ENCODE data around the gene DCUN1D3.

- TF ChIP-seq, protein P1, sequence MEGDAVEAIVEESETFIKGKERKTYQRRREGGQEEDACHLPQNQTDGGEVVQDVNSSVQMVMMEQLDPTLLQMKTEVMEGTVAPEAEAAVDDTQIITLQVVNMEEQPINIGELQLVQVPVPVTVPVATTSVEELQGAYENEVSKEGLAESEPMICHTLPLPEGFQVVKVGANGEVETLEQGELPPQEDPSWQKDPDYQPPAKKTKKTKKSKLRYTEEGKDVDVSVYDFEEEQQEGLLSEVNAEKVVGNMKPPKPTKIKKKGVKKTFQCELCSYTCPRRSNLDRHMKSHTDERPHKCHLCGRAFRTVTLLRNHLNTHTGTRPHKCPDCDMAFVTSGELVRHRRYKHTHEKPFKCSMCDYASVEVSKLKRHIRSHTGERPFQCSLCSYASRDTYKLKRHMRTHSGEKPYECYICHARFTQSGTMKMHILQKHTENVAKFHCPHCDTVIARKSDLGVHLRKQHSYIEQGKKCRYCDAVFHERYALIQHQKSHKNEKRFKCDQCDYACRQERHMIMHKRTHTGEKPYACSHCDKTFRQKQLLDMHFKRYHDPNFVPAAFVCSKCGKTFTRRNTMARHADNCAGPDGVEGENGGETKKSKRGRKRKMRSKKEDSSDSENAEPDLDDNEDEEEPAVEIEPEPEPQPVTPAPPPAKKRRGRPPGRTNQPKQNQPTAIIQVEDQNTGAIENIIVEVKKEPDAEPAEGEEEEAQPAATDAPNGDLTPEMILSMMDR (IDR thresholded peaks at IDR 0.05 in 2 of 3, conservative IDR thresholded peaks at IDR 0.05 in 1 of 3; ENCODE audit: borderline replicate concordance in 1 of 3, insufficient read depth in 1 of 3, low read depth in 2 of 3, low read length in 2 of 3) = no peak
- TF ChIP-seq POLR2AphosphoS5 (IDR thresholded peaks at IDR 0.05; ENCODE audit: low read depth, low read length) = no peak
- no peak for TF ChIP-seq ELF1 (IDR thresholded peaks at IDR 0.05; ENCODE audit: borderline replicate concordance, low read depth)
- no peak for TF ChIP-seq ATF3 (IDR thresholded peaks at IDR 0.05)
- TF ChIP-seq POLR2A (IDR thresholded peaks at IDR 0.05; ENCODE audit: borderline replicate concordance, extremely low read depth, insufficient read depth, insufficient read length) = no peak
- TF ChIP-seq REST (IDR thresholded peaks at IDR 0.05; ENCODE audit: low read depth) = no peak
- no peak for TF ChIP-seq YY1 (IDR thresholded peaks at IDR 0.05; ENCODE audit: extremely low read depth, insufficient replicate concordance, low read depth, low read length)
- TF ChIP-seq FOSL1 (IDR thresholded peaks at IDR 0.05; ENCODE audit: low read depth) = no peak
- TF ChIP-seq ZBTB33 (IDR thresholded peaks at IDR 0.05; ENCODE audit: extremely low read depth, insufficient replicate concordance, low read length) = no peak
- no peak for TF ChIP-seq CEBPB (IDR thresholded peaks at IDR 0.05; ENCODE audit: low read depth)
- TF ChIP-seq SP1 (IDR thresholded peaks at IDR 0.05; ENCODE audit: low read depth) = no peak
- TF ChIP-seq EZH2 (IDR thresholded peaks at IDR 0.05) = no peak
- TF ChIP-seq ZNF274 (IDR thresholded peaks at IDR 0.05; ENCODE audit: low read depth, low read length) = no peak
- TF ChIP-seq RAD21 (IDR thresholded peaks at IDR 0.05; ENCODE audit: low read depth) = no peak
Observed at GRCh38 chr16:20942256-20942655, 42.1 kb upstream of the DCUN1D3 start.
